HepG2 (cell line): ENCODE data around the gene SAYSD1. TPM values are rescaled to one million over a fixed set of nuclear protein-coding genes. Genes with fewer than 3 reads are reported as not detected.

Source experiments
- ATF7-NPFF ChIP-seq: sonication (generic); formaldehyde crosslinking; IDR thresholded peaks from 2 replicates; pipeline ENCODE4 v1.8.1; 2023; ENCODE audit warnings: mild to moderate bottlenecking, low read depth, missing genetic modification reagents, moderate library complexity
- CBX5 ChIP-seq: sonication (generic); formaldehyde crosslinking; IDR thresholded peaks from 2 replicates; pipeline ENCODE4 v1.4.0; 2020; ENCODE audit warnings: missing genetic modification reagents, borderline replicate concordance
- FOXO4 ChIP-seq: sonication (generic); formaldehyde crosslinking; conservative IDR thresholded peaks from 2 replicates; pipeline ENCODE4 v1.8.1; 2023; ENCODE audit warnings: missing genetic modification reagents
- KDM1A ChIP-seq: IDR thresholded peaks from 2 replicates; pipeline ENCODE4 v1.6.1; 2016; ENCODE audit warnings: missing compliant biosample characterization
- MAFF ChIP-seq: IDR thresholded peaks from 2 replicates; pipeline ENCODE4 v1.6.1; 2011; ENCODE audit warnings: low read depth, low read length, improper control_type of control experiment
- MAZ ChIP-seq, 2 experiments: sonication (generic) in 1 of 2; formaldehyde crosslinking in 1 of 2; IDR thresholded peaks; 2 replicates each; pipeline versions ENCODE4 v1.5.0 to v1.6.1; 2012 to 2020; ENCODE audit warnings: low read depth in 2 of 2, mild to moderate bottlenecking in 2 of 2, borderline replicate concordance in 1 of 2, improper control_type of control experiment in 1 of 2, low read length in 1 of 2, missing genetic modification reagents in 1 of 2, moderate library complexity in 1 of 2
- MED8 ChIP-seq: sonication (generic); formaldehyde crosslinking; IDR thresholded peaks from 2 replicates; pipeline ENCODE4 v1.8.1; 2023; ENCODE audit warnings: mild to moderate bottlenecking, missing genetic modification reagents; ENCODE audit not compliant: insufficient replicate concordance
- MTF2 ChIP-seq: sonication (generic); formaldehyde crosslinking; IDR thresholded peaks from 2 replicates; pipeline ENCODE4 v1.5.0; 2020; ENCODE audit warnings: missing genetic modification reagents, borderline replicate concordance
- NFE2 ChIP-seq: sonication (generic); formaldehyde crosslinking; IDR thresholded peaks from 2 replicates; pipeline ENCODE4 v1.4.0; 2020; ENCODE audit warnings: missing genetic modification reagents
- NFIC ChIP-seq: IDR thresholded peaks from 2 replicates; pipeline ENCODE4 v1.6.1; 2012; ENCODE audit warnings: mild to moderate bottlenecking, low read length, inconsistent platforms
- PCBP2 ChIP-seq: fragments of 200-400 bp; formaldehyde crosslinking; optimal IDR thresholded peaks from 2 replicates; pipeline ENCODE3; 2018; ENCODE audit warnings: low read length, low read depth; ENCODE audit not compliant: poor library complexity, severe bottlenecking
- RBFOX2 ChIP-seq: fragments of 200-400 bp; formaldehyde crosslinking; IDR thresholded peaks from 2 replicates; pipeline ENCODE4 v1.6.1; 2017; ENCODE audit warnings: low read depth, mild to moderate bottlenecking, low read length
- SIX1 ChIP-seq: sonication (generic); formaldehyde crosslinking; IDR thresholded peaks from 2 replicates; pipeline ENCODE4 v1.4.0; 2020; ENCODE audit warnings: missing genetic modification reagents, borderline replicate concordance
- ZBTB2 ChIP-seq: sonication (generic); formaldehyde crosslinking; IDR thresholded peaks from 2 replicates; pipeline ENCODE4 v1.8.0; 2022; ENCODE audit warnings: low read depth, missing genetic modification reagents
- ZC3H13 ChIP-seq: sonication (generic); formaldehyde crosslinking; IDR thresholded peaks from 2 replicates; pipeline ENCODE4 v1.8.1; 2023; ENCODE audit warnings: mild to moderate bottlenecking, missing genetic modification reagents, moderate library complexity
- ZIK1 ChIP-seq: sonication (generic); formaldehyde crosslinking; IDR thresholded peaks from 2 replicates; pipeline ENCODE4 v1.5.0; 2020; ENCODE audit warnings: mild to moderate bottlenecking, low read depth, missing genetic modification reagents, borderline replicate concordance
- ZNF274 ChIP-seq: sonication (generic); formaldehyde crosslinking; IDR thresholded peaks from 2 replicates; pipeline ENCODE4 v1.5.1; 2020; ENCODE audit warnings: mild to moderate bottlenecking, missing genetic modification reagents
- ZNF788 ChIP-seq: sonication (generic); formaldehyde crosslinking; IDR thresholded peaks from 2 replicates; pipeline ENCODE4 v1.5.0; 2020; ENCODE audit warnings: mild to moderate bottlenecking, missing genetic modification reagents, borderline replicate concordance
- ZNF800 ChIP-seq: sonication (generic); formaldehyde crosslinking; IDR thresholded peaks from 2 replicates; pipeline ENCODE4 v1.4.0; 2020; ENCODE audit warnings: missing genetic modification reagents
- polyA plus RNA-seq, 8 experiments: library from polyadenylated mRNA; depleted of rRNA in 3 of 8; stranded (reverse) in 7 of 8; unstranded in 1 of 8; fragments of >200 nt; fragmentation: Illumina TruSeq in 4 of 8; extraction: Trizol in 4 of 8; gene quantifications; 2 replicates each; pipeline versions ENCODE4 v1.2.1 to v1.2.3, GENCODE V29; 2011 to 2016; ENCODE audit warnings: low read depth in 4 of 8, missing spikeins in 1 of 8, mixed read lengths in 1 of 8; ENCODE audit not compliant: insufficient read depth in 1 of 8
- total RNA-seq, 5 experiments: library from RNA; depleted of rRNA; stranded (reverse); fragments of >200 nt; fragmentation: Illumina TruSeq; extraction: Trizol; gene quantifications; 2 replicates each; pipeline ENCODE4 v1.2.3, GENCODE V29; 2016; ENCODE audit warnings: low read depth in 1 of 5
- TF ChIP-seq, protein P1 (sequence below): sonication (generic); formaldehyde crosslinking; IDR thresholded peaks from 2 replicates; pipeline ENCODE4 v1.8.0; 2022; ENCODE audit warnings: missing genetic modification reagents, mild to moderate bottlenecking, borderline replicate concordance
- TF ChIP-seq, protein P2 (sequence below): IDR thresholded peaks from 2 replicates; pipeline ENCODE4 v1.6.1; 2016

Gene SAYSD1
- total and polyA plus RNA-seq, 2 of the 13 experiments (the other 11 are each of a cell fraction or from before 2014, with no cell fraction given) = 10.1 to 16.0 TPM

- TF ChIP-seq PCBP2 = no peak
- TF ChIP-seq, protein P1, sequence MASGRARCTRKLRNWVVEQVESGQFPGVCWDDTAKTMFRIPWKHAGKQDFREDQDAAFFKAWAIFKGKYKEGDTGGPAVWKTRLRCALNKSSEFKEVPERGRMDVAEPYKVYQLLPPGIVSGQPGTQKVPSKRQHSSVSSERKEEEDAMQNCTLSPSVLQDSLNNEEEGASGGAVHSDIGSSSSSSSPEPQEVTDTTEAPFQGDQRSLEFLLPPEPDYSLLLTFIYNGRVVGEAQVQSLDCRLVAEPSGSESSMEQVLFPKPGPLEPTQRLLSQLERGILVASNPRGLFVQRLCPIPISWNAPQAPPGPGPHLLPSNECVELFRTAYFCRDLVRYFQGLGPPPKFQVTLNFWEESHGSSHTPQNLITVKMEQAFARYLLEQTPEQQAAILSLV = no peak
- no peak for TF ChIP-seq NFIC
- TF ChIP-seq MAZ (IDR thresholded peaks at IDR 0.05; ENCODE audit: borderline replicate concordance, low read depth, low read length) = no peak
- TF ChIP-seq MAZ (CRISPR knock-in tag; IDR thresholded peaks at IDR 0.05; ENCODE audit: low read depth) = 0 out of 2 replicates have a peak, but pooled peaks have one; percentile 29
- TF ChIP-seq ATF7-NPFF (CRISPR knock-in tag) = no peak
- no peak for TF ChIP-seq ZBTB2 (CRISPR knock-in tag)
- TF ChIP-seq MTF2 (CRISPR knock-in tag) = no peak
- no peak for TF ChIP-seq MED8 (CRISPR knock-in tag)
- TF ChIP-seq NFE2 (CRISPR knock-in tag) = no peak
- TF ChIP-seq ZNF274 (CRISPR knock-in tag) = no peak
- TF ChIP-seq ZNF788 (CRISPR knock-in tag) = no peak
- TF ChIP-seq, protein P2, sequence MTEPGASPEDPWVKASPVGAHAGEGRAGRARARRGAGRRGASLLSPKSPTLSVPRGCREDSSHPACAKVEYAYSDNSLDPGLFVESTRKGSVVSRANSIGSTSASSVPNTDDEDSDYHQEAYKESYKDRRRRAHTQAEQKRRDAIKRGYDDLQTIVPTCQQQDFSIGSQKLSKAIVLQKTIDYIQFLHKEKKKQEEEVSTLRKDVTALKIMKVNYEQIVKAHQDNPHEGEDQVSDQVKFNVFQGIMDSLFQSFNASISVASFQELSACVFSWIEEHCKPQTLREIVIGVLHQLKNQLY (CRISPR knock-in tag) = no peak
- no peak for TF ChIP-seq MAFF
- no peak for TF ChIP-seq ZC3H13 (CRISPR knock-in tag)
- no peak for TF ChIP-seq CBX5
- TF ChIP-seq SIX1 = 0 out of 2 replicates have a peak, but pooled peaks have one; percentile 21
- TF ChIP-seq KDM1A (CRISPR knock-in tag) = no peak
- TF ChIP-seq FOXO4 (CRISPR knock-in tag) = no peak
- TF ChIP-seq ZIK1 (CRISPR knock-in tag) = no peak
- 0 out of 2 replicates have a peak, but pooled peaks have one; percentile 59 for TF ChIP-seq ZNF800 (CRISPR knock-in tag)
- TF ChIP-seq RBFOX2 = no peak
Observed at GRCh38 chr6:39137245-39137644, 22.3 kb upstream of the SAYSD1 start (continued).
